Measurements from ENCODE around the gene SNAP47.

SNAP47 gene

DNA sequence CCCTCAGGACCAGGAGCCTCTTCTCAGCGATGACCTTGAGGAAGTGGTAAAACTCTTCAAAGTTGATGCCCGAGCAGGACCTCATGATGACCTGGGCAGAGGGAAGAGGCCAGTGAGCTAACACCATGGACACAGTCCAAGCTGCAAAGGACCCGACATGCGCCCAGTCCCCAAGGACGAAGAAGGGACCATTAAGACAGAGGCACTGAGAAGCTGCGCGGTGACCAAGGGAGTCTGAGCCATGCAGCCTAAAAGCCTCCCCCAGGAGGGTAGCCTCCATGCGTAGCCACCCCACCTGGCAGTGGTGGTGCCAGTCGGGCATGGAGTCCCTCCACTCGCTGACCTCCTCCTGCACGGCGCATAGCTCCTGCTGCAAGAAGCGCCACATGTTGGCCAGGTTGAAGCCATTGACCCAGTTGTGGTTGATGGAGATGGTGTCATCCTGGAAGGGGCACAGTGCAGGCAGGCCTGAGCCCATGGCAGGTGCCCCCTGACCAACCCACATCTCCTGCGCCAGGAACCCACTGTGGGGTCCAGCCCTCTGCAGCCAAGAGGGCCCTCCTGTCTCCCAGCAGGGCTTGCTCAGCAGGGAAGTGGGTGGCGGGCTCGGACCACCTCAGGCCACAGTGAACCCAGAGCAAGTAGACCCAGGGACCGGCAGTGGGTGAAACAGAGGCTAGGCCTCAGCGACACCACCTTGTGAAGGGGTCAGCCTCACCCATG, 2.5 kb upstream of the SNAP47 start:
- no peak for DNase-seq

DNA sequence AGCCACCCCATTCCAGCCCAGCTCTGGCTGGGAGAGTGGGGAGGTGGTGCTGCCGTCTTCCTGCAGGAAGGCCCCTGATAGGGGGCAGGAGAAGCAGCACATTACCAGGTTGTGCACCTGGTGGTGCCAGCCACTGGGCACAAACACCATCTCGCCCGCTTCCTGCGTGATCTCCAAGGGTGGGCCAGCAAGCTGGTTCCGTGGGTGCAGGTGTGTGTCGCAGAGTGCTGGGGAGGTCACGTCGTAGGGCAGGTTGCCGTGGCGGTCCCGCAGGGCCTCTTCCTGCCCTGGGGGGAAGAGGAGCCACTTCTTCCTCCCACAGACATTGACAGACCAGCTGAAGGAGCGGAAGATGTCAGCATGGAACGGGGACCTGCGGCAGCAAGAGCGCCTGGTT, 1.9 kb upstream of the SNAP47 start:
- DNase-seq, result no peak

DNA sequence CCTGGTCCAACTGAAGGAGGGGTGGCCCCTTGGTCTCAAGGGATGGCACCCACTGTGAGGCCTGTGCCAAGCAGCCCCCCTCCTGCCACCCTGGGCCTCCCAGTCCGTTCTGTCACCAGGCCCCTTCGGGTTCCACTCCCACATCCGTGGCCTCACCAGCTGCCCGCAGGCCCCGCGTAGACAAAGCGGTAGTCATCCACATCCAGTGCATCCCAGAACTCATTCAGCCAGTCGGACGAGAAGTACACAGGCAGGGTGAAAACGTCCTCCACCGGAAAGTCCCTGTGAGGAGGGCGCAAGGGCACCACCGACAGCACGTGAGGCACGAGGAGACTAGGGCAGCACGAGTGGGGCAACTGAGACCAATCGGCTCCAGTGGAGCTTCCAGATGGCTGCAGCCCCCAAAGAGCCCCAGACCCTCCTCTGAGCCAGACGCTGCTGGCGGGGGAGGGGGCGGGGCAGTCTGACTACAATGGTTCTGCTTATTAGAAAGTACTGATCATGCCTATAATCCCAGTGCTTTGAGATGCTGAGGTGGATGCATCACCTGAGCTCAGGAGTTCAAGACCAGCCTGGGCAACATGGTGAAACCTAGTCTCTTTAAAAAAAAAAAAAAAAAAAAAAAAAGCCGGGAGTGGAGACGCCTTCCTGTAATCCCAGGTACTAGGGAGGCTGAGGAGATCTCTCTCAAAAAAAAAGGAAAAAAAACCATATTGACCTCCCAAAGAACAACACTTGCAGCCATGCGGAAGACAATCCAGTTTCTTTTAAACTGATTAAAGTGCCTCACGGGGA, 1.3 kb upstream of the SNAP47 start:
- DNase-seq, result no peak

DNA sequence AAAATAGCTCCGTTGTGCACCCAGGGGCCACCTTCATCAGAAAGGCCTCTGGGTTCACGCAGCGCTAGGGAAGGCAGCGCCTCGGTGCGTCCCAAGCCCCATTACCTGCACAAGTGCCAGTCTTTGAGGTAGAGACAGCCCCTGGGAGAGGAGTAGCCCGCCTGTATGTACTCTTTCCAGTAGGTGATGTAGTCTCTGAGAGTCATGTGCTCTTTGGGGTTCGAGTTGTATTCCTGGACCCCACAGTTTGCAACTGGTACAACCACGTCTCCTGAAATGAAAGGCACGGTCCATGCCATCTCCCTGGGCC, 734 bp upstream of the SNAP47 start:
- DNase-seq, result no peak

DNA sequence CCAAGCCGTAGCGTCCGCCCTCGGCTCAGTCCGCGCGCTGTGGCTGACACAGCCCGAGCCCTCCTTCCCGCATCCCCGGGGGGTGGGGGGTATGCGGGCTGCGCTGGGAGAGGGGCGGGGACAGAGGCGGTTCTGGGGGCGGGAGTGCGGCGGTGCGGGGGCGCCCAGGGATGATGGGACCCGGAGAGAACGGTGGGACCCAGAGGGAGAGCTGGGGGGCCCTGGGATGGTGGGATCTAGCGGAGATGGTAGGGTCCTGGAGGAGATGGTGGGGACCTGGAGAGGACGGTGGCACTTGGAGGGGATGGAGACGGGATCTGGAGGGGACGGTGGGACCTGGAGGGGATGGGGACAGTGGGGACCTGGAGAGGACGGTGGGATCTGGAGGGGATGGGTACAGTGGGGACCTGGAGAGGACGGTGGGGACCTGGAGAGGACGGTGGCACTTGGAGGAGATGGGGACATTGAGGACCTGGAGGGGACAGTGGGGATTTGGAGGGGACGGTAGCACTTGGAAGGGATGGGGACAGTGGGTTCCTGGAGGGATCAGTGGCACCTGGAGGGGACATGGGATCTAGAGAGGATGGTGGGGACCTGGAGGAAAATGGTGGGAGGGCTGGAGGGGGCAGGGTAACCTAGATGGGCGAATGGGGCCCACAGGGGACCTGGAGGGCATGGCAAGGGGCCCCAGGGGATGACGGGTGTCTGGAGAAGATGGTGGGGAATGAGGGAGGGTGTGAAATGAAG, 477 bp downstream of the SNAP47 start:
- DNase-seq, result no peak

DNA sequence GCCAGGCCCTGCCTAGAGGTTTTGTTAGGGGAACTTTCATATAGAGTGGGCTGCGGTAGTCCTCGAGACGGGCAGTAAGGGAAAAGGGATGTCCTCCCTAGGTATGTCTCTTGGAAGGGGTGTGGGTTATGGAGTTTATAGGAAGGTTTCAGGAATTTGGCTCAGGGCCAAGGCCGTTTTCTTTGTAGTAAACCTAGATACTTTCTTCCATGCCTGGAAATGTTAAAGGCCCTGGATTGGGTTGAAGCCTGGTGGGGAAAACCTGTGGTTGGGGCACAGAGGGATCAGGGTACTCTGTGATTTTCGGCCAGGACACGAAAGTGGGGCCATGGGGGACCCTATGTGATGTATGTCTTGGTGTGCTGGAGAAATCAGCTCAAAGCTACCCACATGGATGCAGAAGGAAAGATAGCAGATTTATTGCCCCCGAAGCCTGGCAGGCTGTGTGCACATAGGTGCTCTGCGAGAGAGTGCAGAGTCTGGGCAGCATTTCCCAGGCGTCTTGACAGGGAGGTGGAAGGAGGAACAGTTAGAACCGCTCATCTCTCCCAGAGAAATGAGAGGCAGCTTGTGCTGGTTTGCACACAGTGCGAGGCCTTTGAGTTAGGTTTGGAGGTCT, 1.7 kb downstream of the SNAP47 start:
- DNase-seq, result no peak

DNA sequence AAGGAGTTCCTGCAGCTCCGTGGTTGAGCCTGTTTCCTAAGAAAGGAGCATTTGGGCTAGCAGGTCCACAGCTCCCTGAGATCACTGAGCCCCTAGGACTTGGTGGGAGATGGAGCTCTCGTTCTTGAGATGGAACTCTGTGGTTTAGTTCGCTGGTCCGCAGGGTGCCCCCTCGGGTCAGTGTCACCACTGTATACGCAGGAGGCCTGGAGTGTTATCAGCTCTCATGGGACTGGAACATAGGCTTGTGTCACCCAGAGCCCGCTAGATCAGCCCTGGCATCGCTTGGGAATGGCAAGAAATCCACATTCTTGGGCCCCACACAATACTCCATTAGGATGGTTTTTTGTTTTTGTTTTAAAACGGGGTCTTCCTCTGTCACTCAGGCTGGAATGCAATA, 3.6 kb downstream of the SNAP47 start:
- no peak for DNase-seq

DNA sequence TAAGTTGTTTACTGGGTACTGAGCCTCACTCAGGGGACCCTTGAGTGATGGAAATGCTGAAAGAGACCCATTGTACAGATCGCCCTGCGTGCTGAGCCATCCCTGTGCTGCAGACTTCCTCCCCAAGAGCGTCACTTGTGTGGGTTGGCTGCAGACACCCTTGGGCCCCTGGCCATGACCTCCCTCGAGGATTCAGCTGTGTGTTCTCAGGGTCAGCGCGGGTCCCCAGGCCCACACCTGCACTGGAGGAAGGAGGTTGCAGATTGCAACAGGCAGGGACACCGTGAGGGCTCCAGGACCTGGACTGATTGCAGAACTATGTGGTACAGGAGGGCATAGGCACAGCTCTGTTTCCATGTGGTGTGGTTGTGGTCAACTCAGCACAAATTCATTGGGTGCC, 4.4 kb downstream of the SNAP47 start:
- no peak for DNase-seq

DNA sequence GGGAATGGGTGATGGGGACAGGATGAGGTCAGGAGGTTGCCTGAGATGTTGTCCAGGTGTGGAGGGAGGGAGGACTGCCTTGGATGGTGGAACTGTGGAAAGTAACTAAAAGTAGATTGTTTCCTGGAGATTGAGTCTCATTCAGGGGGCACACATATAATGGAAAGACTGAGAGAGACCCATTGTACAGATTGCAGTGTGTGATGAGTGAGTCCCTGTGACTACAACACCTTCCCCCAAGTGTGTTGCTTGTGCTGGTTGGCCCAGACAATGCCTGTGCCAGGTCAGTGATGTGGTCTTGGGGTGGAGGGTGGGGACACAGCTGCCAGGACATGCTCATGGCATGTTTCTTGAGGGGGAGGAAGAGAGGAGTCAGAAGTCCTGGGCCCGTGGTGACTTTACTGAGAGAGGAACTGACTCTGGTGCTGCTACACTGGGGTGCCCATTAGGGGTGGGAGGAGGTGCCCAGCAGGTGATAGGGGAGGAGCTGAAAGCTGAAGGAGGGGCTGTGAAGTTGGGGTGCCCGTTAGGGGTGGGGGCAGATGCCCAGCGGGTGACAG, 5.2 kb downstream of the SNAP47 start:
- no peak for DNase-seq

DNA sequence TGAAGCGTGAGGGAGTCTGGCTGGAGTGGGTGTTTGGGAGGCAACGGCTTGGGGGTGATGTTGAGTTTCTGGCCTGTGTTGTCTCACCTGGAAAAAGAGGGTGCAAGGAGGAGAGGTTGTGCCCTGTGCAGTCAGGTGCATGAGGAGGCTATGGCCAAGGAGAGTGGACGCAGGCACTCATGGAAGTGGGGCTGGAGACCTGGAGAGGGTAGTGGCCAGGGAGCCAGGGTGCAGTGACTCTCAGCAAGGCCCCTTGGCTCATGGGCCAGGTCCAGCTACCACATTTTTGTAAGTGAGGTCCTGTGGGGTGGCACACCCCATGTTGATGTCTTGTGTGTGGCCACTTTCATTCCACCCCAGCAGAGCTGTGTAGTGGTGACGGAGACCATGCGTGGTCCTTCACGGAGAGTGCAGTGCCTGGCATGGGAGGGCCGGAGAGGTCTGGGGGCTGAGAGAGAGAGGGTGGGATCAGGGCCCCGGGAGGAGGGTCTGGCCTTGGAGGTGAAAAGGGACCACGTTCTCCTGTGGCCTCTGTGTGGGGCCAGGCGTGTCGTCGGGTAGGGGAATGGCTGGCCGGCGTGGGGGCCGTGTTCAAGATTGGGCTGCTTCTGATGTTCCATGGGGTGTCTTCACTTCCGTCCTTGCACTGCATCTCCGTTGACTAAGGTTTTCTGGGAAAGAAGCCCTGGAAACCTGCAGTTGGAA, 6.1 kb downstream of the SNAP47 start:
- DNase-seq, result no peak

DNA sequence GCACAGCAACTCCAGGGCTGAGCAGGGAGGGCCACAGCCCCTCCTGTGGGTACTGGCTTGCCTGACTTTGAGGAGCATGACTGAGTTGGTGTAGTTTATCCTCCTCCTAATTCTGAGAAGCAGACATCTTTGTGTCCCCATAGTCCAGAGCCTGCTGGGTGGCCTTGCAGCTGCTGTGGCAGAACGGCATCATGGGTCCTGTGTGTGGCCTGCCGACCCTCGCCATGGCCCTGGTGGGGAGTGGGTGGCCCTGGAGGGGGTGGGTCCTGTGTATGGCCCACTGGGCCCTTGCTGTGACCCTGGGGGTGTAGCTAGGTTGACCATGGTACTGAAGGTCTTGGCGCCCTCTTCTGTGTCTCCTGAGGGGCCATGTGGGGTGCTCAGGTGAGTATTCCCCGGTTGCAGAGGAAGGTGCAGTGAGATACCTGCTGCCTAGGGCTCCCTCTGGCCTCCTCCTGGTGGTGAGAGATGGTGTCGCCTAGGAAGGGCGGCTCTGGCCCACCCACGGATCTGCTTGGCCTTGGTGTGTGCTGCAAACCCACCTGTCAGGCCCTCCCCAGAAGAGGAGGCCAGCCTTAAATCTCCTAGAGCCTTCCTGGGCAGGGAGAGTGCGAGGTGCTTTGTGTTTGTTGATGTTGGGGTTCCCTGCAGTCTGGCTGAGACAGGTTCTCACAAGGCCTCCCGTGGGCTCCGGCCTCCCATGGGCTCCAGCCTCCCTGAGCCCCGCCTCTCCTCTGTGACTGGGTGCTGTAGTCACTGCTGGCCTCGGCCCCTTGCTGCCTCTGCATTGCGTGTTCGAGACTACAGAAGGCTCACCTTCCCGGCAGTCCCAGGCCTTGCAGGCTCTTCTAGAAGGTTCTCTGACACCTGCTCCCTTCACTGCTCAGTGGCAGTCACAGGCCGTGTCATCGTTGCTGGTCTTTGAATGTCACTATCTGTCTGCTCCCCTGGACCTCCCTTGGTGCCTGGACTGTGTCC, 7.8 kb downstream of the SNAP47 start:
- no peak for DNase-seq

DNA sequence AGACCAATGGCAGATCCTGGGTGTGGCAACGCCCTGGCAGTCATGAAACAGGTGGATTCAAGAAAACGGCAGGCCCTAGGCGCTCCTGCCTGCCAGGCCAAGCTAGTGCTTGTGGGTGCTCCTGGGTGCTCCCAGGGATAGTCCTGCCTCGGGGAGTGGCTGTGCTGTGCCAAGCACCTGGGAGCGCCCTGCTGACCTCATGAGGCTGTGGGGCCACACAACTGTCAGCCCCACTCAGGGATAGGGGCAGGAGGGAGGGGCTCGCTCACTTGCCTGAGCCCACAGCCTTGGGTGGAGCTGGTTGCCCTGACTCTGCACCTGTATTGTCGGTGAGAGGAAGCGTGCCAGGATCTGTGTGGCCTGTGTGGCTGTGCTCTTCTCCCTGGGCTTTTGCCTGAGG, 9.4 kb downstream of the SNAP47 start:
- DNase-seq, result no peak

DNA sequence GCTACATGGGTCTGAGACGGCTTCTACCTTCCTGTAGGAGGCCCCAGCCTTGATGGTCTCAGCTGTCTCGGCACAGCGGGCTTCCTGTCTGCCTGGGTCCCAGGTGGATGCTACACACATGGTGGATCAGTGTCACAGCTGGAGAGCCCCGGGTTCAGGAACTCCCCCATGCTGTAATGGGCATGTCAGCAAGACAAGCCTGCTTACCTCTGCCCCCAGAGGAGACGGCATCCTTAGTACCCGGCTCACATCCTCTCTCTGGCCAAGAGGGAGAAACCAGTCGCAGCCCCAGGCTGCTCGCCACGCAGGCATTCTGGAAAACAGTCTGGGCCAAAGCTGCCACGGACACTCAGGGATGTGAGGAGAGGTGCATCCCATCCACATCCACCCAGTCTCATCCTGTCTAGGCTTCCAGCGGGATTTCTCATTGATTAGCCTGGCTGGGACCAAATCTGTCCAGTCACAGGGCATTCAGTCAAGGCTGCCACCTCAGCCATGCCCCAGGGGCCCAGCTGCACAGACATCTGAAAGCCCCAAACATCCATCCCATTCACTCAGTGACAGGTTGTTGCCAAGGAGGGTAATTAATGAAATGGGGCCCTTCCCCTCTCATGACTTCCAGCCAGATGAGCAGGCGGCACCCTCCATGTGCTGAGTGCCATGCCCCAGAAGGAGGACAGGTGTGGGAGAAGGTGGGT, 10.5 kb downstream of the SNAP47 start:
- no peak for DNase-seq

DNA sequence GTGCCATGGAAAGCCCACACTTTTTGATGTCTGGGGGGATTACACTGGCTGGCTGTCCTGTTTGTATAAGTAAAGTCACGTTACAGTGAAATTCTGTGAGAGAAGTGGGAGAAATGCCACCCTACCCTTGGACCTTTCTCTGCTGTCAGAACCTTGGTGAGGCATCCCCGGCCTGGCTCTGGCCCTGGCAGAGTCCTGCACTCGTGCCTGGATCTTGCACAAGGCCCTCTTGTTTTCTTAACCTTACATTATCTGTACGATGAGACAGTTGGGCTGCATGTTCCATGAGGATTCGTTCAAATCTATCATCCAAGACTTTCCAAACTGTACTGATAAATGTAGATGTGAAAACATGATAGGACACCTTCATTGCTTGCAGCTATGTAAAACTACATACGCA, 11.4 kb downstream of the SNAP47 start:
- DNase-seq, result no peak

DNA sequence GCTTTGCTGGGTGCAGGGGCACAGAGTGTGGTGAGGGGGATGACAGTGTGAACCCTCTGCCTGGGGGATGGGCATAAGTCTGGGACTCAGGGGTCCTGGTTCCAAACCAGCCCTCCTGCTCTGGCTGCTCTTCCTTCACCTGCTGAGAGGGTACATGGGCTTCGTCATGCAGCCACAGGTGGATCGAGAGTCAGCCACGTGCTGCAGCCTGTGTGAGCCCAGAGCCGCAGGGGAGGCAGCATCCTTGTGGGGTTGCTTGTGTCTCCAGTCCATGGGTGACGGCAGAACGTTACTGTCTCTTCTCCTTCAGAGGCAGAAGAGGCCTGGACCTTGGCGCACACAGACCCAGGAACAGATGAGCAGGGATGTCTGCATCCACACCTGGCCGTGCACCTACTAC, 12.1 kb downstream of the SNAP47 start:
- no peak for DNase-seq

DNA sequence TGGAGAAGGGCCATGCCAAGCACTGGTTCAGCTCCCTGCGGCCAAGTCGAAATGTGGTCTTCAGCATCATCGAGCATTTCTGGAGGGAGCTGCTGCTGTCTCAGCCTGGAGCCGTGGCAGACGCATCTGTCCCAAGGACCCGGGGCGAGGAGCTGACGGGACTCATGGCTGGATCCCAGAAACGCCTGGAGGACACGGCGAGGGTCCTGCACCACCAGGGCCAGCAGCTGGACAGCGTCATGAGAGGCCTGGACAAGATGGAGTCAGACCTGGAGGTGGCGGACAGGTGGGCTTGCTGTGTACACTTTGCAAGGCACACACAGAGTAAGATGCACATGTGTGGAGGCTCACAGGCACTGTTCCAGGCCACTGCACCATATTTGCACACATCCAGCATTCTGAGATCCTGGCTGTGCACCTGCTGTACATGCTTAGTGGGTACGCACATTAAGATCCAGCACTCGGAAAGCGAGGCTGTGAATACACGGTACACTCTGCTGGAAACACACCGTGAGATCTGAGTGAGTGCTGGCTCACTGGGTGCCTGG, 12.8 kb downstream of the SNAP47 start:
- no peak for DNase-seq

DNA sequence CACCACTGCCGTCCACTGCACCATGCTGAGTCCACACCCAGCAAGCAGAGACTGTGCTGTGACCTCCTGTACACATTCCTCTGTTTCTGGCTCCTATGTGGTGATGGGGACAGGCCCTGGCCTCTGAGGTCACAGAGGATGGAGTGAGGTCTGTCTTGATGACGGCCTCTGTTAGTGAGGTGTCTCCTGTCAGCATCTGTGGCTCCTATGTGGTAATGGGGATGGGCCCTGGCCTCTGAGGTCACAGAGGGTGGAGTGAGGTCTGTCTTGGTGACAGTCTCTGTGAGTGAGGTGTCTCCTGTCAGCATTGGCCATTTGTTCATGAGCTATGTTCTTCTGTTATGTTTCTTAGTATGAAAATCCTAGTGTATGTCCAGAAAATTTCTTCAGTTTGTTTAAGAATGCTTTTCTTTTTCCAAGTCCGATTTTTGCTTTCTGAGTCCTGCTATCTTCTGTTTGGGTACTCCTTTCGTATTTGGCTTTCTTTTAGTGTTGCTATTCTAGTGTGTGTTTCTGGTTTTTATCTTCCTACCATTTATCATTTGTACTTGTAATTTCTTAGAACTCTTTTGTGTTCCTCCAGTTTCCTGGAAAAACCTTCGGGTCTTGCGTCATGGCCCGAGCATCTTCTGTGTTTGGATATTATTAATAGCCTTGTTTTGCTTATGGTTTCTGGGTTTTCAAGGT, 13.4 kb downstream of the SNAP47 start:
- no peak for DNase-seq

DNA sequence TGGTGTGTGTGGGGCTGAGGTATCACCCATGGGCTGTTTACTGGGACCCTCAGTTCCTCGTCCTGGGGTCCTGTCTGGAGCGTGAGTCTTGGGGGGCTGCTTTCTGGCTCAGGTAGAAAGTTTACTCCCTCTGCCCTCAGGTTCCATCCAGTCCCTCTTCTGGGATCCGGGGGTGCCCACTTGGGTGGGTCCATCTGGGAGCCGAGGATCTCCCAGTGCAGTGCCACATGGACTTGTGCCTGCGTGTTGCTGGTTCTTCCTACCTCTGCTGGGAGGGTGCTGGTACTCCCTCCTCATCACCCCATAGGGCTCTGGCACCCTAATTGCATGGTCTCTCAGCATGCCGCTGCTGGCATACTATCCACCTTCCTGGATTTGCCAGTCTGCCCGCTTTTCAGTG, 14.0 kb downstream of the SNAP47 start:
- DNase-seq, result no peak

DNA sequence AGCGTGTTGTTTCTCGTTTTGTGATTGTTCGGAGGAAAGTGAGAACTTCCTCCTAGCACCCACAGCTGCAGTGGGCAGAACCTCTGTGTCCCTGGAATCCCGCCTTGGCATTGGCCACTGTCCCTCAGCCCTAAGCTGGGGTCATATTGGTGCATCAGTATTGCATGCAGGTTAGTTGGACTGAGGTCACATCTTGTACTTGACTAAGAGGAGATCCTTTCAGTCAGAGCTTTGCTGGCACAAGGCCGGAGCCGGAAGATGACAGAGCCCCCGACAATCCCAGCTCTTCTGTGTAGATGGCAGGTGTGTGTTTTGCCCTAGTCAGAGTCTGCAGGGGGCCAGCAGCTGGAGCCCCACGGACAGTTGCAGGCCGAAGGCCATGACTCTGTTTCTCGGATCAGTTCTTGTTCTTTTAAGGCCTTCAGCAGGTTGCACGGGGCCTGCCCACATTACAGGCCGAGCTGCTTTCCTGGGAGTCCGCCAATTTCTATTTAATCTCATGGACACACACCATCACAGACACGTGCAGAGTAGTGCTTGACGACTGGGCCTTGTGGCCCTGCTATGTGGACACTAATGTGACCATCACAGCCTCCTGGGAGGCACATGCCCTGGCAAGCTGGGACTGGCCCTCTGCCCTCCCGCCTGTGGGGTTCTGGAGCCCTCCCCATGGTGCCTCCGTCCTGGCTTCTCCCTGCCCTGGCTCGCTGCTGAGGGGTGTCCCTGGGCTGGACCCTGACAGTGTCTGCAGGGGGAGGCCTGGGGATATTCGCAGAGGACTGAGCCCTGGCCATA, 14.9 kb downstream of the SNAP47 start:
- no peak for DNase-seq
